DMS 273 (cell line): Measurements from ENCODE around the gene ZNF646.
"Not testable (repeated sequence)": the region's sequence is repeated elsewhere in the genome, so short reads cannot be mapped to it uniquely, and the experiment has no call there.

Experiments
- DNase-seq: peaks from one replicate; lab custom pipeline; 2025; ENCODE audit not compliant: unreplicated experiment; lab: John Stamatoyannopoulos, UW

ZNF646 gene

DNA sequence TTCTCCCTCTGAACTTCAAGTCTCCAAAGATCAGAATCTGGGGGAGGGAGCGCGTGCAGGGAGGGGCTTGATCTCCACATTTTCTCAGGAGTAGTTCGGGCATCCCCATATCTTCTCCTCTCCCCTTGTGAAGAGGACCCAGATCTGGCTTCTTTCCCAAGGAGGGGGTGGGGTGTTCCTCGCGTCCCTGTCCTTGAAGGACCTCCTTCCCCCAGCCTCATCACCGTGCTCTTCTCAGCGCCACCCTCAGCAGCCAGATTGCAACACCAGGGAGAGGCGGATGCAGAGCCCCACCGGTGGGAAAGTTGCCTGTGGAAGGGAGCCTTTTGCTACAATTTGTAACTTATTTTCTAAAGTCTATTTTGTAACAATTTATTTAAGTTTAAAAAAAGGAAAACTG is 8.9 kb downstream of the ZNF646 start:
- DNase-seq = peak; percentile 37

DNA sequence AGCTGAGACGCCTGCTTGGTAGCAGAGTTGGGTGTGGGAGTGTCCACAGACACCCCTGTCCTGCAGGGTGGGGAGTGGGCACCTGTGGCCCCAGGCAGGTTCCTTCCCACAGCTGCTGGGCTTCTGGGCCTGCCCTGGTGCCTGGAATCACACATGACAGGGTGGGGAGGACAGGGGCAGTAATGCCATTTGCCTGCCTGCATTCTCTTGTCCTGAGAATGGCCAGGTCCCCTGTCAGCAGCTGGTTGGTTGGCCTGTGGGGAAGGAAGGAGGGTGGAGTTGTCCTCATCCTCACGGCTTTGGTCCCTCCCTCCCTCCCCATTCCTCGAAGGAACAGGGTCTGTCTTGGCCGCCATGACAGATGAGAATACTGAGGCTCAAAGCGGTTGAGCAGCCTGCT is 9.3 kb downstream of the ZNF646 start:
- no peak for DNase-seq

DNA sequence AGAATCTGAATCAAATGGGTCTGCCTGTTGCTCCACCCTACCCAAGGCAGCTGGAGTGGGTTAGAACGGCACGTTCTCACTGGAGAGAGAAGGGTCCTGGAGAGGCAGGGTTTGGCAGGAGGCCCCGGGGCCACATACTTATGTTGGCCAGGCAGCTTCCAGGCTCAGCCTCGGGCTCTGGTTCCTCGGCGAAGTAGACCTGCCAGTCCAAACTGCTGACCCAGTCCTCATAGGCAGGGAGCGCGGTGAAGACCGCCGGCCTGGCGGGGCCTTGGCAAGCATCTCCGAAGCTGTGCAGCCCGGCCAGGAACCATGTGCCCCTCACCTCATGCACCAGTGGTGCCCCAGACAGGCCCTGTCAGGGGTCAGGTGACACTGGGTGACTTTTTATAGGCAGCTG is 9.8 kb downstream of the ZNF646 start:
- DNase-seq = no peak

DNA sequence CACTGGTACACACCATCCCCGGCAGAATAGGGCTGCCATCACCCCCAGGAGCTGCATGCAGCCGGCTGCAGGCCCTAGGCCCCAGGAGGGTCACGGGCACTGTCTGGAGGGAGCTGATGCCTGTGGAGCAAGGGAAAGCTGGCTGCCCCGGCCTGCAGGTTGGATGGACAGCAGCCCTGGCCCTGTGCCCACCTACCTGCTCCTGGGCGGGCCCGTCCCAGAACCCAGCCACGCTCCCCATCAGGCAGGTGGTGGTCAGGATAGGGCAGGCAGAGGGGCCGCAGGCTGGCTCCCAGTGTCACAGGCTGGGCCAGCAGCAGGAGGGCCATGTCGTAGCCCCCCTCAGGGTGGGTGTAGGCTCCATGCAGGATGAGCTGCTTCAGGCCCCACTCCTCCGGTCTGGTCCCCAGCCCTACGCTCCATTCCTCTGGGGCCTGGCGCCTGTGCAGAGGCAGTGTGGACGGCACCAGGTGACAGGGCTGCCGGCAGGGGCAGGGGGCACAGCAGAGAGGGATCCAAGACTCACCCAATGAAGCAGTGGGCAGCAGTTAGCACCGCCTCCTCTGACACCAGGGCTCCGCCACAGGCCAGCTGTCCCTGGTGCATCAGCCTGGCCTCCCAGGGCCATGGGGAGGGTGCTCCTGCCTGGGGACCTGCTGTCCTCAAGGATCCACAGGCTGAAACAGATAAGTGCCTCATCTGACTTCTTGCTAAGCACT is 10.5 kb downstream of the ZNF646 start:
- peak; percentile 35 for DNase-seq

DNA sequence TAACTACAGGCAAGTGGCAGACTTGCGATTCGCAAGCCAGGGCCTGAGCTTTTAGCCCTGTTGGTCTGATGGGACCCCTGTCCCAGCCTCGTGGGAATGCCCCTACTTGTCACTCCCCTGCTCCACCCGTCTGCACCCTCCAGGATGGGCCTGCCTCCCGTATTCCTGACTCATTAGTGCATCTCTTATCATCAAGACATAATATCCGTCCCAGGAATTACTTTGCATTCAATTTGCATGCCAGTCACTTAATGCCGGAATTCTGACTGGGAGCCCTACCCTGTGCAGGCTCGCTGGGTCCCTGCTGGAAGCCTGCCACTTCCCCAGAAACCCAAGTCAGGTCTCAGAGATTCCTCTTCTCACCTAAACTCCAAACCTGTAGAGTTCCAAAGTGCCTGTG is 11.2 kb downstream of the ZNF646 start:
- peak; percentile 34 for DNase-seq

DNA sequence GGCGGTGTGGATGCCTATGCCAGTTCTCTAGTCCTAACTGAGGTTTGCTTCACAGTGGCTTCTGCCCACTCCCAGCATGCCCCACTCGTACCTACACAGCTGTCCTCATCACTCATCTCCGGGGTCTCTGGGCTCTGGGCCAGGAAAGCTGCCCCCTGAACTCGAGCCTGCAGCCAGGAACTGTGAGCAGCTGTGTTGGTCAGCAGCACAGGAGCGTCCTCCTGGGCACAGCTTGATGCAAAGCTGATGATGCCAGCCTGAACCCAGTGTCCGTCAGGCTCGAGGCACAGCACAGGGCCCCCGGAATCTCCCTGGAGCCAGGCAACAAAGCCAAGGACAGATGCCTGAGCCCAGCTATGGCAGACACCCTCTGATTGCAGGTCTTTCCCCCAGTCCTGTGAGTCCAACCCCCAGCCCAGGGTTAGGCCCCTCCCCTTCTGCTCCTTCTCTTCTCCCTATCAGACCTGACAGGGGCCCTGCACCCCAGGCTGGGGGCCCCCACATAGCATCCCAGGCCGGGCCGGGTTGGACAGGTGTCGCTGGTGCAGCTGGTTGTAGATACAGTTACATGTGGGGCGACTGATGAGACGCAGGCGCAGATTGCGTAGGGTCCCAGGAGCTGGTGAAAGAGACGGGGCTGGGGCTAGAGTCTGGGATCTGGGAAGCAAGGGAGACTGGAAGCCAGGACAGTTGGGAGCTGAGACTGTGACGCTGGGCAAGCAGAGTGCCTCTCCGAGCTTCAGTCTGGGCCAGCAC is 11.8 kb downstream of the ZNF646 start:
- no peak for DNase-seq

DNA sequence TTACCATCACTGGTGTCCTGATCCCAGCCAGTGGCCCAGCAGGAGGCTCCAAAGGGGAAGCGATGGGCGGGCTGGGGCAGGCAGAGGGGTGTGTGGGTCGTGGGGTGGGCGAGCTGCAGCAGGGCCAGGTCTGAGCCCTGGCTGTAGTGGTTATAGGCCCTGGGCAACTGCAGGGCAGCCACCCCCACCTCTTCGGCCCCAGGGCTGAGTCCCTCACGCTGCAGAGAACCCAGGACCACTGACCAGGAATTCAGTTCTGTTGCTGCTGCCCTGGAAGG is 12.3 kb downstream of the ZNF646 start:
- DNase-seq = no peak

DNA sequence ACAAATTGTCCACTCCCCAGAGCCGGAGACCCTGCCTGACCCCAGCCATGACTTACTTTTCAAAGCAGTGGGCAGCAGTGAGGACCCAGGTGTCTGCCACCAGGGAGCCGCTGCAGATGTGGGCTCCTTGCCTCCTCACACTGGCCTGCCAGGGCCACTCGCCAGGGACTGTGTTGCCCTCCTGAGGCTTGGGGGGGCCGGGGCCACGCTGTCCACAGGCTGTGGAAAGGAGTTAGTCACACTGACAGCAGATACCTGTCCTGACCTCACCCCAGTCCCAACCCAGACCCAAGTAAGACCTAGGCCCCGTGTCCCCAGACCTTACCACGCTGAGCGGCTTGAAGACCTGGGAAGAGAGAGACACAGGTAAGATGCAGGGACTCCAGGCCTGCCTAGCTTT is 13.3 kb downstream of the ZNF646 start:
- DNase-seq = no peak

DNA sequence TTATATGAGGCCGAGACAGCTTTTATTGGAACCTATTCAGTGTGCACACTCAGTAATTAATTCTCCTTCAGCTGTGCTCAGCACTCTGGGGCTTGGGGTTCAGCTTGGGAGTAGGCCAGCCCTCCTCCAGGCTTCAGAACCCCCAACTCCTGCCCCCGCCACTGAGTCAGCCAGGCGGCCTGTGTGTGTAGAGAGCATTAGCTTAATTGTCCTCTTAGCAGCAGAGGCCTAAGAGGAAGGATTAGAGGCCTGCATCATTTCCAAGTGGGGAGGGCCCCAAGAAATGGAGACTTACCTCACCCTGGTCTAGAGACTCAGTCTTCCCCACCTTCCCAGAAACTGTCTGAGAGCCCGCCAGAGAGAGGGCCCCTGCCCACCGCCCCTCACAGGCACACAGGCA is 13.7 kb downstream of the ZNF646 start:
- DNase-seq = no peak

DNA sequence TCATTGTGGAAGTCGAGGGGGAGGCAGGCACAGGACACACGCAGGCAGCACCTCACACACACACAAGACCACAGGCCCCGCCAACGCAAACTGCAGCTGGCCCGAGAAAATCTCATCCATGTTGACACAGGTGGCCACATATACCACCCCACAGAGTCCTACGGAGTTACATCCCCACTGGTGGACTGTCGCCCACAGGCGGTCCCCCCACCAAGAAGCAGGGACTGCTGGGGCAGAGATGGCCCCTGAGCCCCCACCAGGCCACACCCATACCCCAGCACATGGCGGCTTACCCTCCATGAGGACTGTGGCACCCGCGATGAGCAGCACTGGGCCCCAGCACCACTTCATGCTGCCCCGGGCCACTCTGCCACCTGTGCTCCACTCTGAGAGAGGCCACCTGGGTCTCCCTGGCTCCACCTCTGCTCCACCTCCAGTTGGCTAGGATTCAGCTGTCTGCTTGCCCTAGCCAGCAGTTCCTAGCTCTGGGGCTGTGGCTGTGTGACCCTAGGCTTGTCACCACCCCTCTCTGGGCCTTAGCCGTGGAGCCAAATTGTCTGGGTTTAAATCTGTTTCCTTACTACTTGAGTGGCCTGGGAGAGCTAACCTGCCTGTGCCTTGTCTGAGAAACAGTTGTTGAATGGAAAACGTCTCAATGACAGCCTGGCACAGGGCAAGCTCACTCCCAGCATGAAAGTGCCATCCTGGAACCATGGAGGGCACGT is 14.4 kb downstream of the ZNF646 start, which contains the start of gene PRSS53:
Gene PRSS53, minus strand, starts transcription at position 485 of the 725 bp plus-strand sequence. Its CDS starts 134 bp downstream, at position 351.
- no peak for DNase-seq

DNA sequence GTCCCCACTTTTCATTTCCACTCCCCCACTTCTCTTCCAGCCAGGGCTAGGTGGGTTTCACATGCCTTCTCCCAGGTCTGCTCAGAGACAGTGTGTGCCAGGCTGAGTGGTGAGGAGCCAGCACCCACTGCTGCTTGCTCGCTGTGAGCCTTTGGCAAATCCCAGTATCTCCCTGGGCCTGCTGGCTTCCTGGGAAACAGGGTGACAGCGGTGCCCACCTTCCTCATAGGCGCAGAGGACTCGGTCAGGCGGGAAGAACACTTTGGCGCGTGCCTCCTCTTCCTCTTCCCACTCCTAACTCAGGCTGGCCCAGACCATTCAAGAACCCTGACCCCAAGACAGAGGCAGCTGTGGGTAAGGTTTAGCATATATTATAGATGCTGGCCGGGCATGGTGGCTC is 15.0 kb downstream of the ZNF646 start:
- DNase-seq = no peak

DNA sequence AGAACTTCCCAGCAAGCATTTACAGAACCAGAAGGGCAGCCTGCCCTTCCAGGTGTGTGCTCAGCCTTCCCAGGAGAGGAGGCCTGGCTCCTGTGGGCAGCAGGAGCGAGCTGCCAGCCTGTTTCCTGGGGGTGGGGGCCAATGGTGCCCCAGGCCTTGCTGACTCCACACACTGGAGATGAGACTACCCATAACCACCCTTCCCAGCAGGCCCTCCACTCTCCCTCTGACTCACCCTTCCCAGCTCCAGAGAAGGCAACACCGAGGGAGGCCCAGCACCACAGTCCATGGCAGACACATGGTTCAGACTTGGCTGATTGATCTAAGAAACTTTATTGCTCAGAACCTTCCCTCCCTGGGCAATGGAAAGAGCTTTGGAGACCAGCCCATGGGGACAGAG is 16.3 kb downstream of the ZNF646 start:
- no peak for DNase-seq

DNA sequence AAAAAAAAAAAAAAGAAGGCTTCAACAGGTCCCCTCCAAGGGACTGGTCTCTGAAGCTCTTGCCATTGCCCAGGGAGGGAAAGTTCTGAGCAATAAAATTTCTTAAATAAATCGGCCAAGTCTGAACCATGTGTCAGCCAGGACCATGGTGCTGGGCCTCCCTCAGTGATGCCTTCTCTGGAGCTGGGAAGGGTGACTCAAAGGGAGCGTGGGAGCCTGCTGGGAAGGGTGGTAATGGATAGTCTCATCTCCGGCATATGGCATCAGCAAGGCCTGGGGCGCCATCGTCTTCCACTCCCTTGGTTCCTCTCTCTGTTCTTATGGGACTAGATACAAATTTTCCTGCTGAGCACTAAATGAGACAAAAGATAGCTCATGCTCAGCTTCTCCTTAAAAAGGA is 18.1 kb downstream of the ZNF646 start:
- no peak for DNase-seq

DNA sequence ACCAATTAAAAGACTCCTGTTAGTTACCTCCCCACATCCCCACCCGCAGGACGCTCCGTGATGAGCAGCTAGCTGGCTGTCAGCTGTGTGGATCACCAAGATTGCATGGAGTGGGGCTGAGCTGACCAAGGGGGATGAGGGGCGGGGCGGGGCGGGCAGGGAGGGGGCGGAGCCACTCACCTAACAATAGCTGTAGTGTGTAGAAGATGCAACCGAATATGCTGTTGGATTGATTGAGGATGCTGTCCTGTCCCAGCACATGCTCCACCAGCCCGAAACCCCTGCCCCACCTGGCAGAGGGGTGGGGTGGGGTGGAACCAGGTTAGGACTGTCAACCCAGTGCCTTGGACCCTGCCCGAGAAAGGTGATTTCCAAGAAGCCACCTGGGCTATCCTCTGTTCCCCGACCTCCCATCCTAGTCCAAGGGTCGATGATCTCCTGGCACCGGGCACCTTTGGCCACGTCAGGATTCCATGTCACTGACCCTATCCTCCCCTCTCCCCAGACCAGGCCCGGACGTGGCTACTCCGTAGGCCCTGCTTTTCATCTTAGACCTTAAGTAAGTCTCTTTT is 19.0 kb downstream of the ZNF646 start:
- peak; percentile 48 for DNase-seq

DNA sequence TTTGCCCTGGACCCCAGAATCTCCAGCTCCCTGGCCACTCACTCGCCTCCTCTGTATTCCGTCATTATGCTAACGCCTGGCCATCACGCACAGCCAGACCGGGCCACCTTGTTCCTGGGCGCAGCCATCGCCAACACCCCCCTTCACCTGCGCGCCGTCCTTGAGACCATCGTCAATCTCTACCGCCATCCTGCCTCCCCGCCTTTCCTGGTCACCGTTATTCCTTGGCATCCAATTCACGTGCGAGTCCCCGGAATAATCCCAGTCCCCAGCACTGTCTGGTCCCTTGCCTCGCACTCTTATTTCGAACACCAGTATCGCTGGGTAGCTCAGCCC is 19.8 kb downstream of the ZNF646 start:
- DNase-seq = peak; percentile 50

DNA sequence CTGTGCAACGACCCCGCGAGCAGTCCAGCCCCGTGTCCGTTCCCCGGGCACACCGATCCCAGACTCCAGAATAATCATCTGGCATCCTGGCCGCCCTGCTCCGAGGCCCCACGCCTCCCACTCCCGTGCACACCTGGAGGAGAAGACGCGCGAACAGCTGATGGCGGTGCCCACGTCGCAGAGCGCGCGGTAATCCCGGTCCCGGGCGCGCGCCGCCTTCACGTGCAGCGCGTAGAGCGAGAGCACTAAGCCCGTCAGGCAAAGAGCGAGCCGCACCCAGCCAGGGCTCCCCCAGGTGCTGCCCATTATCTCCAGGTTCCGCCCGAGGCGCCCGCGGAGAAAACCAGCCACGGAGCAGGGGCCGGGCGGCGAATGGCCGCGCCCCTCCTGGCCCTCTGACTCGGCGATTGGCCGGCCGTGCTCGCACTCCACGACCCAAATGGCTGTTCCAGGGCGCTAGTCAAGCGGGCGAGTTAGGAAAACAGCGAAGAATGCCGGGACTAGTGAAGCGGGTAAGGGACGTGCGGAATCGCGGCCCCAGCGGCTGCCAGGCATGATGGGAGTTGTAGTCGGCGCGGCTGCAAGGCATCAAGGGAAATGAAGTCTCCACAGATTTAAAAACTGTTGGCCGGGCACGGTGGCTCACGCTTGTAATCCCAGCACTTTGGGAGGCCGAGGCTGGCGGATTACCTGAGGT is 20.4 kb downstream of the ZNF646 start, which contains the start of gene VKORC1:
Gene VKORC1, minus strand, starts transcription at position 374 of the 697 bp plus-strand sequence. Its CDS starts 68 bp downstream, at position 306.
- DNase-seq = peak; percentile 99

DNA sequence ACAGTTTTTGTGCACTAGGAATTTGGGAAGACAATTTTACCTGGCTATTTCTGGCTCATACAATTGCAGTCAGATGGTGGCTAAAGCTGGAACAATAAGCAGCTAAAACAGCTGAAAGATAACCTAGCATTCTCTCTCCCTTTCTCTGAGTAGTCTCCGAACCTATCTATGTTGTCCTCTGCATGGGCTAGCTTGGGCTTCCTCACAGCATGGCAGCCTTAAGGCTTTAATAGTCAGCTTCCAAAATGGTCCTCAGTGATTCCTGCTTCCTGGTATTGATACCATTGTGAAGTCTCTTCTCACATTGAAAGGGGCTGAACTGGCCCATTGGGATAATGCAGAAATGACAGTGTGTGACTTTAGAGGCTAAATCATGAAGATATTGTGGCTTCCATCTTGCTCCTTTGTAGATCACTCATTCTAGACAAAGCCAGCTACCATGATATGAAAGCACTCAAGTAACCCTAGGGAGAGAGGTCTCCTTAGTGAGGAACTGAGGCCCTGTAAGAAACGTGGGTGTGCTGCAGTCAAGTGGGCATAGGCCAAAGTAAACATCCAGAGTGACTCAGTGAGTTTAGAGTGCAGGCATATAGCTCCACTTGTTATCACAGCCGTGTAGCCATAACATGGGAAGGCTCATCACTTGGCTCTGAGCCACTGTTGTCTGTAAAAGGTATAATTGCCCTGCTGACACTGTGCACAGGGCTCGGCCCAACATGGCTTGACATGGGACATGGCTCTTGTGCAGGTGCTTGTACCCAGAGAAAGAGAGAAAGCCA is 25.8 kb downstream of the ZNF646 start:
- no peak for DNase-seq

DNA sequence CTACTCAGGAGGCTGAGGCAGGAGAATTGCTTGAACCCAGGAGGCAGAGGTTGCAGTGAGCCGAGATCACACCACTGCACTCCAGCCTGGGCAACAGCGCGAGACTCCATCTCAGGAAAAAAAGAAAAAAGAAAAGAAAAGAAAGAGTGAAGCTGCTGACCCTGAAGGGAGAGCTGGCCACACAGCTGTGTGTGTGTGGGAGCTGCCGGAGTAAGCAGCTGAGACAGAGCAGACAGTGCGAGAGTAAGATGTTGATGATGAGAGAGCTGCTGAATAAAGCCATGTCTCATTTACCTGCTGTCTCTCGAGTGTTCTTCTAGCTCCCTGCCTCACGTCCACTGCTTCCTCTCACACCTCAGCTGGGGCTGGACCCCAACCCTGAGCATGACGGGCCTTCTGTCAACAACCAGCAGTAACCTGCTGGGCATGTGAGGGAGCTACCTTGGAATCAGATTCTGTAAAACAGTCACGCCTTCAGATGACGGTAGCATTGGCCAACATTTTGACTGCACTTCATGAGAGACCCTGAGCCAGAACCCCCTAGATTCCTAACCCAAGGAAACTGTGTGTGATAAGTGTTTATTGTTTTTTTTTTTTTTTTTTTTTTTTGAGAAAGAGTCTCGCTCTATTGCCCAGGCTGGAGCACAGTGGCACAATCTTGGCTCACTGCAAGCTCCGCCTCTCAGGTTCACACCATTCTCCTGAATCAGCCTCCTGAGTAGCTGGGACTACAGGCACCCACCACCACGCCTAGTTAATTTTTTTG is 26.8 kb downstream of the ZNF646 start:
- not testable (repeated sequence) for DNase-seq

DNA sequence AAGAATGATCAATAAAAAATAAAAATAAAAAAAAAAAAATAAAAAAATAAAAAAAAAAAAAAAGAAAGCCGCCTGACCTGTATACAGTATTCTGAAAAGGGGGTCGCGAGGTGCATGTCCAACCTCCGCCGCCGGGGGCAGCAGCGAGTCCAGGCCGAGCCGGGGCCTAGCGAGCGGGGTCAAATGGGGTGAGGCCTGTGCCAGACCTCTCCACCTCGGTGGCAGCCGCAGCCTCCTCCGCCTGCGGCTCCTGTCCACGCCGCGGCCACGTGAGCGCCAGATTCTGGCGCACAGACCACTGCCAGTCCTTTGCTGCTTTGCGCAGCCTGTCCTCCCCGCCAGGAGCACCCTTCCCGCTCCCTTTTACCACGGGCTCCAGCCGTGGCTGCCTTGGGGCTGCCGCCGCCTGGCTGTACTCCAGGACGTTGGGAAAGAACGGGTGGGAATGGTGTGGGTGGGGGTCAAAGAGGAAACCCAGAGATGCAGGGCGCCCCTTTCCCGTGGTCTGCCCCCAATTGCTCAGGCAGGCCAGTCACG is 31.5 kb downstream of the ZNF646 start:
- DNase-seq = peak; percentile 95
